GM23248 (cell line): ENCODE data around the gene LYRM4.

Experiments
- EZH2 ChIP-seq: fragments of 200-600 bp; sonication (generic); IDR thresholded peaks from 2 replicates; pipeline ENCODE4 v1.6.1; 2018; ENCODE audit warnings: antibody characterized with exemption, mild to moderate bottlenecking; ENCODE audit not compliant: insufficient read depth, poor library complexity, severe bottlenecking
- EZH2phosphoT487 ChIP-seq: fragments of 200-600 bp; sonication (generic); IDR thresholded peaks from 2 replicates; pipeline ENCODE4 v1.6.1; 2018; ENCODE audit warnings: antibody characterized with exemption, moderate library complexity, mild to moderate bottlenecking, low read depth; ENCODE audit not compliant: insufficient read depth

- TF ChIP-seq EZH2phosphoT487 (no peak), EZH2 (no peak)
Observed at GRCh38 chr6:5126214-5126613, 134.5 kb downstream of the LYRM4 start.
